Hypothalamus (tissue), 51 donors: ENCODE data around the gene DHRS11.
"Not testable (repeated sequence)": the region's sequence is repeated elsewhere in the genome, so short reads cannot be mapped to it uniquely, and the experiment has no call there.

ENCODE experiments used
- DNase-seq, 51 donors: peaks; one replicate each; lab custom pipeline; 2025; lab: John Stamatoyannopoulos, UW

DHRS11 gene

GRCh38 chr17:36592716-36593321 lies 1.1 kb downstream of the DHRS11 start:
- DNase-seq, result no peak

GRCh38 chr17:36593656-36594316 lies 2.1 kb downstream of the DHRS11 start:
- no peak for DNase-seq

DNA sequence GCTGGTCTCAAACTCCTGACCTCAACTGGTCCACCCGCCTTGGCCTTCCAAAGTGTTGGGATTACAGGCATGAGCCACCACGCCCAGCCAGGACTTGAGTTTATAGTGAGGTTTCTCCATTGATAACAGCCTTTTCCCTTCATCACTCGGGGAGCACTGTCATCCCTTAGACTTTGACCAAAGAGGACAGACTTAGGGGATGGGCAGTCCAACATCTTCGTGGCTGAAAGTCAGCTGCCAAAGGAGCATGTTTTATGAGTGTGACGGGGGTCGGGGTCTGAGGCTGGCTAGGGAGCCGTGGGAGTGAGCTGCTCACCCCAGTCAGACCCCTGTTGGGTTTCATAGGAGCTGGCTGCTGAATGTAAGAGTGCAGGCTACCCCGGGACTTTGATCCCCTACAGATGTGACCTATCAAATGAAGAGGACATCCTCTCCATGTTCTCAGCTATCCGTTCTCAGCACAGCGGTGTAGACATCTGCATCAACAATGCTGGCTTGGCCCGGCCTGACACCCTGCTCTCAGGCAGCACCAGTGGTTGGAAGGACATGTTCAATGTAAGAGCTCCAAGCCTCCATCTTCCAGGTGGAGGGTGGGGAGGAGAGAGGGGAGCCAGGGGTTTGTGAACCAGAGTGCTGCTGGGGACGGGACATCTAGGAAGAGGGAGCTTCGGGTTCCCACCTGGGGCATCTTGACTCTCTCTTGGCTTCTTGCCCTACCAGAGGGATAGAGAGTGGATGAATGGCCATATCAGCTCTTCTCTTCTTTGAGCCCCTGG lies 3.1 kb downstream of the DHRS11 start:
- DNase-seq, result no peak

- DNase-seq, result no peak
These were observed 5.5 kb downstream of the DHRS11 start for GRCh38 chr17:36597226-36597625.

GRCh38 chr17:36597866-36598777 lies 6.4 kb downstream of the DHRS11 start:
- no peak for DNase-seq

GRCh38 chr17:36598951-36599401 lies 7.3 kb downstream of the DHRS11 start:
- DNase-seq, result no peak

DNA sequence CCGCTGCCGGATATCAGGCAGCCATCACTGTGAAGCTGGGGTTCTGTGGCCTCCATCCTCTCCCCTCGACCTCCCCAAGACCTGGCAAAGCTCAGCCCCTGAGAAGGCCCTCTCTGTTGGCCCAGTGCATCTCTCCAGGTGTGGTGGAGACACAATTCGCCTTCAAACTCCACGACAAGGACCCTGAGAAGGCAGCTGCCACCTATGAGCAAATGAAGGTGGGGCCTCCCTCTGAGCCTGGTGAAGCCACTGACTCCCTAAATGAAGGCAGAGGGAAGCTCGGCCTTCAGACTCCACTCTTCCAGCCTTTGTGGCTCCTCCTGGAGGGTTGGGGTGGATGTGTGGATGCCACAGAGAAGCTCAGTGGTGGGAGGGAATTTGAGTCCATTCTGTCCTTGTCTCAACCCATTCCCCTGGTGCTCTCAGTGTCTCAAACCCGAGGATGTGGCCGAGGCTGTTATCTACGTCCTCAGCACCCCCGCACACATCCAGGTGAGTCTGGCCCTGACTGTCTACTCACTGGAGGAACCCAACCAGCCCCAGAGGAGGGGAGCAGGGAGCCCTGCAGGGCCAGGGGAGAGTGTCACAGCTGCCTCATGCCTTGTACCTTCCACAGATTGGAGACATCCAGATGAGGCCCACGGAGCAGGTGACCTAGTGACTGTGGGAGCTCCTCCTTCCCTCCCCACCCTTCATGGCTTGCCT lies 8.0 kb downstream of the DHRS11 start:
- no peak for DNase-seq

- no peak for DNase-seq
These were observed 8.8 kb downstream of the DHRS11 start for GRCh38 chr17:36600465-36600864.

GRCh38 chr17:36600936-36601302 lies 9.2 kb downstream of the DHRS11 start:
- DNase-seq, result peak in 1 of 51 donors; percentile 56

DNA sequence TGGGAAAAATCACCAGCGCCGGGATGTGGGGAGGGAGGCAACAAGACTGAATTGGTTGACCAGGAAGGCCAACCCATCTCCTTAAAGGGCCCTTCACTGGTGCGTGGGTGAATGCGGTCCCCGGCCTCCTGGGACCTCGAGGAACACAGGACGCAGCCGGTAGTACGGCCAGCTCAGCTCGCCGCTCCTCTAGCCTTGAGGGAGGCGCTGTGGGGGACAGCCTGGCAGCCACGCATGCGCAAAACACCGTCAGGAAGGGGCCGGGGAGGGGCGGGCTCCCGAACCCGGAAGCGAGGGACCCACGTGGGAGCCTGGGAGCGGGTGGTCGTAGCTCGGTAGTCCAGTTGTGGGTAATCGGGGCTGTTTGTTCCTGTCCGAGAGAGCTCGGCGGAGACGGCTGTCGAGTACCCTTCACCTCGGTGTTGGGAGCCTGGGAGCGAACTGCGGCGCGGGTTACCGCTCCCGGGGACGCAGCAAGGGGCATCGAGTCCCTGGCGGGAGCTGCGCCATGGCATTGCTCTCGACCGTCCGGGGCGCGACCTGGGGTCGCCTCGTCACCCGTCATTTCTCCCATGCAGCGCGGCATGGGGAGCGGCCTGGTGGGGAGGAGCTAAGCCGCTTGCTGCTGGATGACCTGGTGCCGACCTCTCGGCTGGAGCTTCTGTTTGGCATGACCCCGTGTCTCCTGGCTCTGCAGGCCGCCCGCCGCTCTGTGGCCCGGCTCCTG lies 9.8 kb downstream of the DHRS11 start, which contains the start of gene MRM1:
Gene MRM1, plus strand, starts transcription at position 281 of the 727 bp plus-strand sequence. Its CDS starts 228 bp downstream, at position 509.
- DNase-seq, result peak; percentile 66 to 97 (median 92)

- DNase-seq, result peak in 9 of 51 donors; percentile 9 to 54 (median 40)
These were observed 10.5 kb downstream of the DHRS11 start for GRCh38 chr17:36602030-36602748.

DNA sequence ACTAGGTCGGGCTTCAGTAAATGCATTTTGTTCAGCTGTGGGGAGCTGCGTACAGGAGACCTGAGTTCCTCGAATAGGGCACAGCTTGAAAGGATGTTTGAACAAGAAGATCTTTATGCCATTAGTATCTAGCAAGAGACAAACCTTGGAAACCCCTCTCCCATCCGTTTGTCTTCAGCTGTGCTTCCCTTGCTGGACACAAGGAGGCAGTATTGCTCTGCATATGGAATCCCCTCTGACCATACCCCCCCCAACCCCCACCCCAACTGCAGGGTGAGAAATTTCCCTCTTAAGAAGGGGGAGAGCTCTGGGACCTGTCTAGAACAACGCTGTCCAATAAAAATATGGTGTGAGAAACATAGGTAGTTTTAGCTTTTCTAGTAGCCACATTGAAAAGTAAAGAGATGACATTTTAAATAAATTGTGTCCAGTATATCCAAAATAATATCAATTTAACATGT lies 11.3 kb downstream of the DHRS11 start:
- peak in 23 of 51 donors; percentile 4 to 53 (median 27) for DNase-seq

- not testable (repeated sequence) for DNase-seq
These were observed 13.3 kb downstream of the DHRS11 start for GRCh38 chr17:36605028-36605427.

DNA sequence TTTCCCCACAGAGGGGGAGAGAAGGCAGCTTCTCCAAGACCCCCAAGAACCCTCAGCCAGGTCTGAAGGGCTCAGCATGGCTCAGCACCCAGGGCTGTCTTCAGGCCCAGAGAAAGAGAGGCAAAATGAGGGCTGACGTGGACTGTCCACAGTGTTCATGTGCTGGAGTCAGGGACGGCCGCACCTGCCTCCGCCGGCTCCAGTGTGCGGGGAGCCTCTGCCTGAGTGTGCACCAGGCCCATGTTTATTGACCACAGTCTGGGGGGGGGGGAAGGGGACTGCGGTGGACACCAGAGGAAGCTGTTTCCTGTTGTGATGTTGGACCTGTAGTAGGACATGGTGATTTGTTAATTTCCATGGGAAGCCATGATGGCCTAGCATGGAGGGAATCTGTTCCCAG lies 16.6 kb downstream of the DHRS11 start:
- no peak for DNase-seq

GRCh38 chr17:36608794-36609497 lies 17.3 kb downstream of the DHRS11 start:
- peak in 28 of 51 donors; percentile 5 to 76 (median 28) for DNase-seq

DNA sequence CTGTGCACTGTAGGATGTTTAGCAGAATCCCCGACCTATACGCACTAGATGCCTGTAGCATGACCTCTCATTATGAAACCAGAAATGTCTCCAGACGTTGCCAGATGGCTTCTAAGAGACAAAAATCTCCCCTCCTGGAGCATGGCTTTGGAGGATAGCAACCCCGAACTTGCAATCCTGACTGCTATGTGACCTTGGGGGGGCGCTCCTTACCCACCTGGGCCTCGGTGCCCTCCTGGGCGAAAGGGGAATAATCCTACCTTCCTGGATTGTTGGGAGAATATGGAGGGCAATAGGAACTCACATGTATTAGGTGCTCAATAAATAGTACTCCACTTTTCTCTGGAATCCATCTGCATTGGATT lies 17.8 kb downstream of the DHRS11 start:
- no peak for DNase-seq

- DNase-seq, result no peak
These were observed 18.8 kb downstream of the DHRS11 start for GRCh38 chr17:36610474-36610873.
